HUES48 (cell line): ENCODE measurements around the gene PHOSPHO2.

ENCODE experiments used
- H3K27ac ChIP-seq: one replicate; pipeline ENCODE4 v1.7.0; 2013; ENCODE audit warnings: low read depth, low read length, inconsistent platforms
- H3K27me3 ChIP-seq: 2 replicates; pipeline ENCODE4 v1.6.1; 2013; ENCODE audit warnings: mild to moderate bottlenecking, low read length; ENCODE audit not compliant: control insufficient read depth, insufficient read depth
- H3K36me3 ChIP-seq: 2 replicates; pipeline ENCODE4 v1.6.1; 2013; ENCODE audit warnings: low read length; ENCODE audit not compliant: control insufficient read depth, insufficient read depth
- H3K4me1 ChIP-seq: 2 replicates; pipeline ENCODE4 v1.6.1; 2013; ENCODE audit warnings: mild to moderate bottlenecking, low read length; ENCODE audit not compliant: control insufficient read depth, insufficient read depth
- H3K4me3 ChIP-seq: 2 replicates; pipeline ENCODE4 v1.5.1; 2013; ENCODE audit warnings: mild to moderate bottlenecking, low read depth, low read length
- H3K9ac ChIP-seq: 2 replicates; pipeline ENCODE4 v1.6.1; 2013; ENCODE audit warnings: mild to moderate bottlenecking, low read depth, low read length, moderate library complexity
- H3K9me3 ChIP-seq: 2 replicates; pipeline ENCODE4 v1.6.1; 2013; ENCODE audit warnings: low read length; ENCODE audit not compliant: control insufficient read depth, insufficient read depth

Gene PHOSPHO2

DNA sequence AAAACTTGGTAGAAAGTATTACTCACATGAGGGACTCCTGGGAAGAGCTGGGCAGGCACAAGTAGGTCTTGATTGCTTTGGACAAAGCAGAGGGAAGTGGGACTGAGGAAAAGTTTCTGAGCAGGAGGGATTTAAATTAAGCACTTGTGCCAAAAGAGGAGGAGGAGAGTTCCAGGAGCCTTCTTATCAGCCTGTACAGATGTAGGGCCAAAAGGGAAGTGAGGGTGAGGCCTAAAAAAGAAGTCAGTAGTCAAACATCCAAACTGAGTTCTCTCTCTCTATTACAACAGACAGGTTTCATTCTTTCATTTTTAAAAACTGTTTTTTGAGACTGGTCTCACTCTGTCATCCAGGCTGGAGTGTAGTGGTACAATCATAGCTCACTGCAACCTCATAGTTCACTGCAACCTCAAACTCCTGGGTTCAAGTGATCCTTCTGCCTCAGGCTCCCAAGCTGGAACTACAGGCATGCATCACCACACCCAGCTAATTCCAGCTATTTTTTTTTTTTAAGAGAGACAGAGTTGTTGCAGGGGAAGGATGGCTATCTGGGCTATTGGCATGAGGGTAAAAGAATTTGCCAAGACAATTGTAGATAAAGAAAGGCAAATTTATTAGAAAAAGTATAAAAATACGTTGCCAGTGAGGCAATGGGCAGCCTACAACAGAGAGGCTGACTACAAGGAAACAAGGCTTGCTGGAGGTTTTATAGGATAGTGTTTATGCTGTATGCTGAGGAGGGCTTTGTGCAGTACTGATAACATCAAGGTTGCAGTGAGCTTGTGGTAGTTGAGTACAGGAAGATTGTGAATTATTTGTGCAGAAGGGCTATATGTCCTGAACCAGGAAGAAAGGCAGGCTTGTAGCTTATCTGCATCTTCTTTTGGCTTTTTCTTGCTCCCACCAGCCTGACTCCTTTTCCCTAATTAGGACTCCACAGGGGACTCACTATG, 29.0 kb upstream of the PHOSPHO2 start:
- Histone ChIP-seq H3K36me3 (no peaks in the 10 kb centered on the region), H3K4me3 (no peak overlapping the region), H3K9ac (no peak overlapping the region), H3K27me3 (no peaks in the 10 kb centered on the region), H3K9me3 (no peaks in the 10 kb centered on the region), H3K27ac (no peak overlapping the region), H3K4me1 (no peaks in the 10 kb centered on the region)

DNA sequence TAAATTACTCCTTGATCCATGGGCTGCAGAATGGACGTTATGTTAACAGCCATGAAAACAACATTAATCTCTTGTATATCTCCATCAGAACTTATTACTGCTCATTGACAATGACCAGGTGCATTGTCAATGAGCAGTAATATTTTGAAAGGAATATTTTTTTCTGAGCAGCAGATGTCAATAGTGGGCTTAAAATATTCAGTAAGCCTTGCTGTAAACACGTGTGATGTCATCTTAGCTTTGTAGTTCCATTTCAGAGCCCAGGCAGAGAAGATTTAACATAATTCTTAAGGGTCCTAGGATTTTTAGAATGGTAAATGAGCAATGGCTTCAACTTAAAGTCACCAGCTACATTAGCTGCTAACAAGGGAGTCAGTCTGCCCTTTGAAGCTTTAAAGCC, 26.7 kb upstream of the PHOSPHO2 start:
- H3K36me3 ChIP-seq, result no peaks in the 10 kb centered on the region
- H3K4me3 ChIP-seq, result no peak overlapping the region
- no peaks in the 10 kb centered on the region for H3K27me3 ChIP-seq
- H3K9me3 ChIP-seq, result no peaks in the 10 kb centered on the region
- no peaks in the 10 kb centered on the region for H3K4me1 ChIP-seq
- H3K9ac ChIP-seq, result no peak overlapping the region
- H3K27ac ChIP-seq, result no peak overlapping the region

DNA sequence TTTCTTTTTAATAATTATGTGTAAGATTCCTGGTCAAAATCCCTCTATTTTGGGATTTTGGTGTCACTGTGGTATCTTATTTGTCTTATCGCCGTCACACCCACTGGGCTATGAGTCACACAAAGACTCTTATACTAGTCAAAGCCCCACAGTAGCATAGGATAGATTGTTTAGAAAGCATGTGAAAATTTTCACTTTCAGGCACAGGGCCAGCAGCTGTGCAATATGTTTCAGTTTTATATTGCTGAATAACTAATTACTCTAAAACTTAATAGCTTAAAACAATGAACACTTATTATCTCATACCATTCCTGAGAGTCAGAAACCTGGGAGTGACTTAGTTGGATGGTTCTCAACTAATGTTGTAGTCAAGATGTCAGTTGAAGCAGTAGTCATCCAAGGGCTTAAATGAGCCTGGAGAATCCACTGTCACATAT, 24.0 kb upstream of the PHOSPHO2 start:
- Histone ChIP-seq H3K27me3 (no peaks in the 10 kb centered on the region), H3K9ac (no peak overlapping the region), H3K36me3 (no peaks in the 10 kb centered on the region), H3K4me1 (no peaks in the 10 kb centered on the region), H3K9me3 (no peaks in the 10 kb centered on the region), H3K4me3 (no peak overlapping the region), H3K27ac (no peak overlapping the region)

DNA sequence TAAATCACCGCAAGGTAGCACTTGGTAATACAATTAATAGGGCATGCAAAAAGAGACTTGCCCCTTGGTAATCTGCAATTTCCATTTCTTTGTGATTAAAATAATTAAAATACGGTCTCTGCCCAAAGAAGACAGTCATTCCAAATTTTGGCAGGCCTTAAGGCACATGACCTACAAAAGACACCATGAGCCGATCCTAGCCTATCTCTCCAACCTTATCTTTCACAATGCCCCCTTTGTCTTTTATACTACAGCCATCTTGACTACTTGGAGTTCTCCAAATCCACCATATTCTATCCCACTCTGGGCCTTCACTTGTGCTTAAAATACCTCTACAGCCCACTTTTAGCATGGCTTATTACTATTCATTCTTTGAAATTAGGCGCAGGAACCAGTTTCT, 23.3 kb upstream of the PHOSPHO2 start:
- H3K4me1 ChIP-seq, result no peaks in the 10 kb centered on the region
- no peak overlapping the region for H3K9ac ChIP-seq
- no peaks in the 10 kb centered on the region for H3K9me3 ChIP-seq
- no peak overlapping the region for H3K27ac ChIP-seq
- no peaks in the 10 kb centered on the region for H3K36me3 ChIP-seq
- H3K27me3 ChIP-seq, result no peaks in the 10 kb centered on the region
- H3K4me3 ChIP-seq, result no peak overlapping the region

DNA sequence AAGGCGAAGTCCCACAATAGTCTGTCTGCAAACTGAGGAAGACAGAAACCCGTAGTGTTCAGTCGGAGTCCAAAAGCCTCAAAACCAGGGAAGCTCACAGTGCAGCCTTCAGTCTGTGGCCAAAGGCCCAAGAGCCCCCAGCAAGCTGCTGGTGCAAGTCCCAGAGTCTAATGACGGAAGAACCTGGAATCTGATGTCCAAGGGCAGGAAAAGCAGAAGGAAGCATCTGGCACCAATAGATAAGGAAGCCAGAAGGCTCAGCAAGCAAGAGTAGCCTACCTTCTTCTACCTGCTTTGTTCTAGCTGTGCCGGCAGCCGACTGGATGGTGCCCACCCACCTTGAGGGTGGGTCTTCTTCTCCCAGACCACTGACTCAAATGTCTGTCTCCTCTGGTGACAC, 21.9 kb upstream of the PHOSPHO2 start:
- no peaks in the 10 kb centered on the region for H3K27me3 ChIP-seq
- peaks cover 6% of the 10 kb centered on the region; the same call in 1 of the 2 replicates for H3K4me1 ChIP-seq
- H3K9ac ChIP-seq, result no peak overlapping the region
- H3K27ac ChIP-seq, result no peak overlapping the region
- no peak overlapping the region for H3K4me3 ChIP-seq
- H3K9me3 ChIP-seq, result no peaks in the 10 kb centered on the region
- H3K36me3 ChIP-seq, result no peaks in the 10 kb centered on the region

DNA sequence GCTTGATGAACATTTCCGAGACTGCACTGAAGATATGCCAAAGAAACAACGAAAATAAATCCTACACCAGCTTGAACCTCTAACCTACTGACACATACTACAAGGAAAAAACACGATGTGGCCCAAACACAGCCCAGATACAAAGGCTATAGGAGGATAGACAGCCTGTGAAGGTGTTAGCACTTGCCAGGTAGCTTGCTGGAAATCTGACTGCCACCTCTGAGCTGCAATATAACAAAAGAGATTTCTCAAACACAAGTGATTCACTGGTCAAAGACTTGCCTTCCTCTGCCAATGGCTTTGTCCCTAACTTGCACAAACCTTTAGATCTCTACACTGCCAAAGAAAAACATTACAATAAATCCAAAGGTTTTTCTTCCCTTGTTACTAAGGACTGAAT, 21.2 kb upstream of the PHOSPHO2 start:
- Histone ChIP-seq H3K9ac (no peak overlapping the region), H3K27me3 (no peaks in the 10 kb centered on the region)

DNA sequence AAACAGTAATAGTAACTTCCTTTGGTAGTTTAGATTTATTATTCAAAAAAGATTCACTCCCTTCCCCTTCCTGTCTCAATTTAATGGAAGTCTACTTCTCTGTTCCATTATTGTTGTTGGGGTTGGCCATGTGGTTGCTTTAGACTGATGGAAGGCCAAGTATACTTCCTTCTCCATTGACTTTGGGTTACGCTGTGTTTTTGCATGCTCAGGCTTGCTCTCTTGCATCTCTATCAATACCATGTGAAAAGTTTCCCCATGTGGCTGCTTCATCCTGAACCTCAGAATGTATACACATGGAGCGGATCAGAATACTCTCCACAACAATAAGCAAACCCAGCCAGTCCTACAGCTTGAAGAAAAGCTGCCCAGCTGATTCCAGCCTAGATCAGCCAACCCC, 20.3 kb upstream of the PHOSPHO2 start:
- Histone ChIP-seq H3K4me3 (no peak overlapping the region), H3K27ac (no peak overlapping the region), H3K36me3 (no peaks in the 10 kb centered on the region), H3K9me3 (no peaks in the 10 kb centered on the region), H3K4me1 (peaks cover 6% of the 10 kb centered on the region; the same call in 1 of the 2 replicates), H3K9ac (no peak overlapping the region), H3K27me3 (no peaks in the 10 kb centered on the region)

More for the DNA sequence above, 21.2 kb upstream of the PHOSPHO2 start:
- no peak overlapping the region for H3K4me3 ChIP-seq
- no peak overlapping the region for H3K27ac ChIP-seq
- no peaks in the 10 kb centered on the region for H3K9me3 ChIP-seq
- H3K4me1 ChIP-seq, result peaks cover 6% of the 10 kb centered on the region; the same call in 1 of the 2 replicates
- no peaks in the 10 kb centered on the region for H3K36me3 ChIP-seq

DNA sequence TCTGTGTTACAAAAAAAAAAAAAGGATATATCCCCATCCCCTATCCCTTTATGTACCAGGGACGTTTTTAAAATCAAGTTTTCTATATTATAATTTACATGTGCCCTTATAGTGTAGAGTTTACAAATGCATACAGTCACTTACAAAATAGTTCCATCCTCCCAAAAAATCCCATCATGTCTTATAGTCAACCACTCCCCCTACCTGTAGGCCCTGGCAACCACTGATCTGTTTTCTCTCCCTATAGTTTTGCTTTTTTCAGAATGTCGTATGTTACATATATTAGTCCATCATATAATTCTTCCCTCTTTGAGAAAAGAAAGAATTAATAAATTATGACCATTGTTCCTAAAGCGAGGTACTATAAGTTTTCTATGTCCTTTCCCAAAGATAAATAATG, 17.9 kb upstream of the PHOSPHO2 start:
- H3K27me3 ChIP-seq, result no peaks in the 10 kb centered on the region
- no peaks in the 10 kb centered on the region for H3K36me3 ChIP-seq
- peaks cover 6% of the 10 kb centered on the region; the same call in 1 of the 2 replicates for H3K4me1 ChIP-seq
- no peak overlapping the region for H3K9ac ChIP-seq
- H3K4me3 ChIP-seq, result no peak overlapping the region
- no peaks in the 10 kb centered on the region for H3K9me3 ChIP-seq
- no peak overlapping the region for H3K27ac ChIP-seq

DNA sequence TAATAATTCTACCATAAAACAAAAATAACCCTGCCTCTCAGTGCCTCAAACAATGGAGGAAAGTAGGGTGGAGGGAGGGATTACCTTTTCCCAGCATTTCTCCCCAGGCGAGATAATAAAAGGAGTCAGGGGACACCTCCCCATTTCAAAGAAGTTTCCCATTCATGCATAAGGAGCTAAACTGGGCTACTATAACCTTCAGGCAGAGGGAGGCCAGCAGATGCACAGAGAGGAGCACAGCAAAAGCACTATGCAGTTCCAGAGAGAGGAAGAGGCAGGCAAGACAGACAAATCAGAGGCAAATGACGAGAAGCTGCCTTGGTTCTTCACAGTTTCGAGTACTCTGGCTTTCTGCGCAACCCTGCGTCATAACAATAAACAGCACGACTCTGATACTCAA, 17.4 kb upstream of the PHOSPHO2 start:
- no peaks in the 10 kb centered on the region for H3K36me3 ChIP-seq
- no peak overlapping the region for H3K9ac ChIP-seq
- H3K4me3 ChIP-seq, result no peak overlapping the region
- peak overlapping the region; percentile 18 for H3K27ac ChIP-seq
- no peaks in the 10 kb centered on the region for H3K9me3 ChIP-seq
- H3K27me3 ChIP-seq, result no peaks in the 10 kb centered on the region
- peaks cover 11% of the 10 kb centered on the region; the same call in 1 of the 2 replicates for H3K4me1 ChIP-seq

DNA sequence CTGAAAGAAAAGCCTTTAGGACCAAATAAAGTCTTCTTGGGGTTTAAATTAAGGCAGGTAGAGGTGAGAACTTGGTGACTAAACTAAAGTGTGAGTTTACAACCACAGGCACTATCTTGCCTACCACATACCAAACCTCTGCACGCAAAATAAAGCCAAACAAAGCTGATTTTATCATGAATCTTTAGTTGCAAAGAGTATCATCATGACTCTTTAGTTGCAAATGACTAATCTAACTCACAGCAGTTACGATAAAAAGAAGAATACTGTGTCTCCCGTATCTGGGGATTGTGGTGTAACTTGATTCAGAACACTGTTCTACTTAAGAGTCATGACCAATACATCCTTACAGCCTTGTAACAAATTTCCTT, 11.2 kb upstream of the PHOSPHO2 start:
- H3K9ac ChIP-seq, result no peak overlapping the region
- no peaks in the 10 kb centered on the region for H3K27me3 ChIP-seq
- H3K4me3 ChIP-seq, result no peak overlapping the region
- H3K36me3 ChIP-seq, result no peaks in the 10 kb centered on the region
- H3K4me1 ChIP-seq, result peaks cover 22% of the 10 kb centered on the region
- H3K9me3 ChIP-seq, result peaks cover 1% of the 10 kb centered on the region; the same call in 1 of the 2 replicates
- H3K27ac ChIP-seq, result no peak overlapping the region

DNA sequence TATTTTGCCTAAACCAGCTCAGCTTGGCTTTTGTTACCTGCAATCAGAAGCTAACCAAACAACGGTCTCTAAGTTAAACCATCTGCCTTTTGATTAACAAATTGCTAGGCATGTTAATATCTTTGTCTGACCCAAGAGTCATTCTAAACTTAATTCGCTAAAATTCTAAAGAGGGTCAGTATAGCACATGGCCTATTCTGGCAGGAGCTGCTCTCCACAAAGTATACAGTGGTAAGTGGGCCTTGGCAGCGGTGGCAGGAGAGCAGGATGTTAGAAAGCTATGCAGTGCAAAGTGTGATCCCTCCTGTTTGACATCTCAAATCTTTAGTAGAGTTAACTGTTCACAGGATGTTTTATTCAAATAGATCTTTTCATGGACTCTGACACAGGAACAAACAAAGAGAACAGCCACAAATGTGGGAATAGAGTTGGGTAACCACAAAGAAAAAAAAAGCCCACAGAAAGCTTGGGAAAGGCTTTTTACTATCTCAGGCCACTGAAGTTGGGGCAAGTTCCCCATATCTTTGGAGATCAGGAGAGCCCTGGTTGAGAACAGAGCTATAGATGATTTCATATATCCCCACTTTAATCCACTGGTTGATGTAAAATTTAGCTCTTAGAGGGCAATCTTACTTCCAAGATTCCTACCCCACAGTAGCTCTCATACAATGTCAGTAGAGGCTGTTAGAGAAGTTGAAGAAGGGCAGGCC, 10.7 kb upstream of the PHOSPHO2 start:
- Histone ChIP-seq H3K27ac (no peak overlapping the region), H3K9me3 (peaks cover 6% of the 10 kb centered on the region; the same call in 1 of the 2 replicates), H3K36me3 (no peaks in the 10 kb centered on the region), H3K27me3 (no peaks in the 10 kb centered on the region), H3K9ac (no peak overlapping the region), H3K4me1 (peaks cover 22% of the 10 kb centered on the region), H3K4me3 (no peak overlapping the region)
